Prostate gland (tissue), 2 donors: ENCODE data around the gene ABCB1.

Experiments used
- CTCF ChIP-seq, 4 experiments: fragments of 200-600 bp in 2 of 4; fragments of 450-650 bp in 2 of 4; sonication (generic) in 2 of 4; IDR thresholded peaks; 1 replicate in 3 of 4; 2 replicates in 1 of 4; pipeline ENCODE4 v1.5.1; 2016 to 2019; ENCODE audit warnings: antibody characterized with exemption in 4 of 4, mild to moderate bottlenecking in 2 of 4, moderate library complexity in 2 of 4
- POLR2A ChIP-seq: fragments of 450-650 bp; IDR thresholded peaks from one replicate; pipeline ENCODE4 v1.6.1; 2016; ENCODE audit warnings: antibody characterized with exemption, mild to moderate bottlenecking
- POLR2AphosphoS5 ChIP-seq: sonication (generic); formaldehyde crosslinking; IDR thresholded peaks from one replicate; pipeline ENCODE4 v1.6.1; 2017; ENCODE audit warnings: antibody characterized with exemption

GRCh38 chr7:87575521-87575920 lies 25.2 kb downstream of the ABCB1 start:
- TF ChIP-seq POLR2A (no peak), CTCF (IDR thresholded peaks at IDR 0.05) (no peak), POLR2AphosphoS5 (no peak)
